K562 (cell line): ENCODE results near the gene HMCN1. TPM values are rescaled to one million over a fixed set of nuclear protein-coding genes. Genes with fewer than 3 reads are reported as not detected.

Source experiments
- ATAC-seq: fragments of 200-7000 bp; cut with Tn5 transposase; 3 replicates; pipeline ENCODE4 v1.9.1; 2020; ENCODE audit warnings: moderate library complexity
- BruUV-seq: library from RNA; stranded (reverse); fragments of 400-500 nt; replicated peaks from 2 replicates; lab custom pipeline; 2021; lab: Mats Ljungman, UMichigan
- CTCF ChIA-PET: fragments of 300-600 bp; formaldehyde crosslinking; extraction: SDS; loops from one replicate; lab custom pipeline; 2021; ENCODE audit warnings: low intra/inter-chr PET ratio; lab: Yijun Ruan, JAX
- POLR2A ChIA-PET: fragments of 300-600, 350-650 bp; sonication (Branson Sonifier 250); formaldehyde crosslinking; extraction: SDS; loops from one replicate; lab custom pipeline; 2021; ENCODE audit warnings: antibody characterized with exemption, inconsistent platforms; lab: Yijun Ruan, JAX
- DNase-seq, 4 experiments: peaks; one replicate each; pipeline versions ENCODE4 v3.0.0 to v3.0.0-alpha.2; 2011 to 2018; ENCODE audit warnings: low spot score in 3 of 4, mixed read lengths in 3 of 4; ENCODE audit errors: extremely low read depth in 1 of 4
- FAIRE-seq: peaks from 2 replicates; lab custom pipeline; 2011; peaks lifted over from hg19 to GRCh38; lab: Jason Lieb, UNC
- H2AFZ ChIP-seq: 2 replicates; pipeline ENCODE4 v1.6.0; 2011; ENCODE audit warnings: low read depth, low read length, control low read depth, inconsistent platforms
- H3K27ac ChIP-seq: fragments of 200-600 bp; 3 replicates; pipeline ENCODE4 v1.8.0; 2011; ENCODE audit warnings: low read depth, mild to moderate bottlenecking, control low read depth, inconsistent platforms, low read length, moderate library complexity, mixed read lengths; ENCODE audit errors: extremely low read depth
- H3K27me3 ChIP-seq, 2 experiments: fragments of 300-600 bp in 1 of 2; 2 replicates in 1 of 2; 3 replicates in 1 of 2; pipeline versions ENCODE4 v1.6.0 to v1.8.0; 2011; ENCODE audit warnings: inconsistent platforms in 2 of 2, low read length in 2 of 2, mild to moderate bottlenecking in 1 of 2, mixed read lengths in 1 of 2, moderate library complexity in 1 of 2; ENCODE audit not compliant: control insufficient read depth in 2 of 2, insufficient read depth in 2 of 2
- H3K36me3 ChIP-seq: fragments of 300-600 bp; 3 replicates; pipeline ENCODE4 v1.8.0; 2011; ENCODE audit warnings: mild to moderate bottlenecking, low read length, inconsistent platforms; ENCODE audit not compliant: control insufficient read depth, insufficient read depth
- H3K4me1 ChIP-seq, 2 experiments: fragments of 200-600 bp in 1 of 2; replicated peaks in 1 of 2; 2 replicates in 1 of 2; 3 replicates in 1 of 2; pipeline versions ENCODE4 v1.5.1 to v1.8.0; 2011; ENCODE audit warnings: inconsistent platforms in 2 of 2, low read length in 2 of 2, mild to moderate bottlenecking in 1 of 2, mixed read lengths in 1 of 2, moderate library complexity in 1 of 2; ENCODE audit not compliant: control insufficient read depth in 2 of 2, insufficient read depth in 2 of 2
- H3K4me2 ChIP-seq: 2 replicates; pipeline ENCODE4 v1.6.1; 2011; ENCODE audit warnings: low read length, control low read depth, inconsistent platforms, mixed read lengths; ENCODE audit not compliant: insufficient read depth
- H3K4me3 ChIP-seq: fragments of 200-600 bp; sonication (generic), shearing (Covaris generic); 2 replicates; pipeline ENCODE4 v1.5.1; 2016; ENCODE audit warnings: control low read depth, inconsistent platforms
- H3K79me2 ChIP-seq: fragments of 200-600 bp; 3 replicates; pipeline ENCODE4 v1.8.0; 2011; ENCODE audit warnings: low read length, inconsistent platforms; ENCODE audit not compliant: control insufficient read depth, insufficient read depth
- H3K9ac ChIP-seq, 2 experiments: 2 replicates each; pipeline versions ENCODE4 v1.6.0 to v1.6.1; 2011; ENCODE audit warnings: low read depth in 2 of 2, low read length in 2 of 2, control low read depth in 1 of 2, inconsistent platforms in 1 of 2, mild to moderate bottlenecking in 1 of 2, mixed read lengths in 1 of 2; ENCODE audit not compliant: insufficient read depth in 1 of 2
- H3K9me1 ChIP-seq: one replicate; pipeline ENCODE4 v1.6.0; 2011; ENCODE audit warnings: inconsistent platforms, mild to moderate bottlenecking, low read length, moderate library complexity; ENCODE audit not compliant: control insufficient read depth, insufficient read depth
- H3K9me3 ChIP-seq: replicated peaks from 2 replicates; pipeline ENCODE4 v1.5.1; 2011; ENCODE audit warnings: low read depth, low read length, inconsistent platforms; ENCODE audit not compliant: control insufficient read depth, insufficient read depth
- H4K20me1 ChIP-seq: replicated peaks from 2 replicates; pipeline ENCODE4 v1.6.1; 2011; ENCODE audit warnings: low read length, inconsistent platforms, mixed read lengths; ENCODE audit not compliant: control insufficient read depth, insufficient read depth
- GATA2 ChIP-seq: sonication (generic); formaldehyde crosslinking; IDR thresholded peaks from 2 replicates; pipeline ENCODE4 v1.4.0; 2020; ENCODE audit warnings: mild to moderate bottlenecking, missing genetic modification reagents
- MAFF ChIP-seq: IDR thresholded peaks from 2 replicates; pipeline ENCODE4 v1.6.1; 2012; ENCODE audit warnings: low read length, improper control_type of control experiment
- NFIX ChIP-seq: fragments of 250-450 bp; sonication (Bioruptor Pico); IDR thresholded peaks from 2 replicates; pipeline ENCODE4 v1.4.0; 2020; ENCODE audit warnings: low read depth, mild to moderate bottlenecking, moderate library complexity
- PHB2 ChIP-seq: fragments of 450-650 bp; IDR thresholded peaks from 2 replicates; pipeline ENCODE4 v1.6.1; 2017; ENCODE audit warnings: low read depth
- TAF1 ChIP-seq: IDR thresholded peaks from 2 replicates; pipeline ENCODE4 v1.6.1; 2011; ENCODE audit warnings: mild to moderate bottlenecking, low read length, moderate library complexity; ENCODE audit not compliant: insufficient read depth, control insufficient read depth, severe bottlenecking; ENCODE audit errors: extremely low read depth
- ZNF316 ChIP-seq: fragments of 450-650 bp; IDR thresholded peaks from 2 replicates; pipeline ENCODE4 v1.6.1; 2016
- WGBS: fragments of 100-300 bp; shearing (Covaris generic); methylation state at CpG from one replicate; pipeline ENCODE4 v1.1.6; 2016; ENCODE audit warnings: low coverage, mixed read lengths; ENCODE audit not compliant: insufficient coverage; ENCODE audit errors: missing lambda C conversion rate; 5-methylcytosine and 5-hydroxymethylcytosine counted together
- in situ Hi-C: fragments of 300-500 bp; cut with MboI; formaldehyde crosslinking; loops from 4 replicates; pipeline ENCODE4 v1.15.0; 2018; ENCODE audit warnings: inconsistent platforms, mixed read lengths
- intact Hi-C: fragments of 100-400 bp; cut with micrococcal nuclease; formaldehyde crosslinking; loops from 2 replicates; pipeline ENCODE4 v1.14.2; 2022
- polyA plus RNA-seq, 8 experiments: library from polyadenylated mRNA; depleted of rRNA in 4 of 8; stranded (reverse) in 5 of 8; unstranded in 3 of 8; fragments of >200 nt; fragmentation: Nextera tagmentation in 2 of 8; fragmentation: Illumina TruSeq in 1 of 8; extraction: Ambion mirVana in 2 of 8; extraction: Trizol in 1 of 8; gene quantifications; 2 replicates each; pipeline versions ENCODE4 v1.2.1 to v1.2.3, GENCODE V29; 2011 to 2014; ENCODE audit warnings: inconsistent platforms in 1 of 8, missing spikeins in 1 of 8
- total RNA-seq, 7 experiments: library from RNA; depleted of rRNA in 6 of 7; stranded (reverse); fragments of >200 nt in 6 of 7; fragmentation: Illumina TruSeq in 2 of 7; extraction: Trizol in 2 of 7; gene quantifications; 2 replicates each; pipeline versions ENCODE4 v1.2.1 to v1.2.3, GENCODE V29; 2011 to 2021; ENCODE audit warnings: low replicate concordance in 1 of 7
- TF ChIP-seq, protein P1 (sequence below): fragments of 450-650 bp; IDR thresholded peaks from 2 replicates; pipeline ENCODE4 v1.6.1; 2016; ENCODE audit warnings: antibody characterized with exemption
- TF ChIP-seq, protein P2 (sequence below), 3 experiments: IDR thresholded peaks in 2 of 3; conservative IDR thresholded peaks in 1 of 3; 2 replicates each; pipeline ENCODE4 v1.5.1; 2011 to 2012; ENCODE audit warnings: low read length in 3 of 3, mild to moderate bottlenecking in 3 of 3, control low read depth in 2 of 3, improper control_type of control experiment in 1 of 3, inconsistent platforms in 1 of 3, low read depth in 1 of 3, mixed read lengths in 1 of 3, moderate library complexity in 1 of 3; ENCODE audit not compliant: insufficient read depth in 2 of 3

Gene HMCN1
- total and polyA plus RNA-seq, 9 of the 15 experiments (the other 6 are each of a cell fraction or from before 2014, with no cell fraction given): 0.07 to 0.36 (median 0.21) TPM

DNA sequence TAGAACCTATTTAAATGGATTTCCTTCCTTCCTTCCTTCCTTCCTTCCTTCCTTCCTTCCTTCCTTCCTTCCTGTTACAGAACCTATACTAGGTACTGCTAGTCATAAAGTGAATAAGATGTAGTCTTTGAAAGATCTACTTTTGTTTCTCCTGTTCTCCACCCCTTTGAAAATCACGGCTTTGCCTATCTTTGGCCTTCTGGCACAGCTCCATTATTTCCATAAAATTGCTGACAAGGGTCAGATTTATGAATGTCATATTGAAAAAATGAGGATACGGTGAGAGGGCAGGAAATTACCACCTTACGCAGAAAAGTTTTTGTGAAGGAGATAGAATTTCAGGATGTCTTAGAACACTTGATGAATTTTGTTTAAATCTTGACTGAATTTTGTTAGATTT lies 18.1 kb upstream of the HMCN1 start:
- no peaks in the 10 kb centered on the region for H3K27me3 ChIP-seq
- ATAC-seq (no peak), DNase-seq (no peak), FAIRE-seq (no peak)
- H3K79me2 ChIP-seq: no peaks in the 10 kb centered on the region
- in situ Hi-C loops: no loop called here
- intact Hi-C loops: no loop called here
- CTCF ChIA-PET: no interaction called here
- no peak overlapping the region for H3K27ac ChIP-seq
- H4K20me1 ChIP-seq: no peaks in the 10 kb centered on the region
- BruUV-seq: no TSS peak
- POLR2A ChIA-PET: no interaction called here
- H3K4me2 ChIP-seq: no peak overlapping the region
- no peaks in the 10 kb centered on the region for H3K9me3 ChIP-seq
- 0 out of 2 replicates have a peak, but pooled peaks have one; percentile 20 for TF ChIP-seq MAFF
- TF ChIP-seq NFIX (CRISPR knock-in tag): no peak
- TF ChIP-seq ZNF316: 0 out of 2 replicates have a peak, but pooled peaks have one; percentile 11
- TF ChIP-seq, protein P1, sequence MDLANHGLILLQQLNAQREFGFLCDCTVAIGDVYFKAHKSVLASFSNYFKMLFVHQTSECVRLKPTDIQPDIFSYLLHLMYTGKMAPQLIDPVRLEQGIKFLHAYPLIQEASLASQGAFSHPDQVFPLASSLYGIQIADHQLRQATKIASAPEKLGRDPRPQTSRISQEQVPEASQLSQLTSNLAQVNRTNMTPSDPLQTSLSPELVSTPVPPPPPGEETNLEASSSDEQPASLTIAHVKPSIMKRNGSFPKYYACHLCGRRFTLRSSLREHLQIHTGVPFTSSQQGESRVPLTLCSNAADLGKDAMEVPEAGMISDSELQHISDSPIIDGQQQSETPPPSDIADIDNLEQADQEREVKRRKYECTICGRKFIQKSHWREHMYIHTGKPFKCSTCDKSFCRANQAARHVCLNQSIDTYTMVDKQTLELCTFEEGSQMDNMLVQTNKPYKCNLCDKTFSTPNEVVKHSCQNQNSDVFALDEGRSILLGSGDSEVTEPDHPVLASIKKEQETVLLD: no peak
- no peak overlapping the region for H2AFZ ChIP-seq
- H3K36me3 ChIP-seq: no peaks in the 10 kb centered on the region
- H3K4me1 ChIP-seq: no peaks in the 10 kb centered on the region
- no peak overlapping the region for H3K4me3 ChIP-seq
- H3K9me1 ChIP-seq: no peaks in the 10 kb centered on the region
- H3K9ac ChIP-seq: no peak overlapping the region
- 7% methylated on average over 3 of the region's 3 CpGs for WGBS

DNA sequence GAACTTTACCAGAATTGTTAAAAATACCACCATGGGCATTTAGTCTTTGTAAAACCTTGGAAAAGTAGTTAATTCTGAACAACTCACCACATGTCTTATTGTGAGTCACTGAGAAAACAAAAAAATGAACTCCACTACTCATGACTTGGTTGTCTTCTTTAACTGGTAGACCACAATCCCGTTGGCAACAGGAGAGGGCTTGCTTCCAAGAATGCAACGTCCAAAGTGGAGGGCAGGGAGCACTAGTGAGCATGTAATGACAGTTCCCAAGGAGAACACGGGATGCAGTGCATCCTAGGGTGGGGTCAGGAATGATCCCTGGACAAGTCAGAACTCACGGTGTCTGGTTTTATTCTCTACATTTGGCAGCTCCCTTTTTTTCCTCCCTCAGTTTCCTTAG lies 15.2 kb upstream of the HMCN1 start:
- 0% methylated on average over 4 of the region's 4 CpGs for whole genome bisulfite sequencing
- no peak for DNase-seq
- no peaks in the 10 kb centered on the region for H3K9me1 ChIP-seq
- H3K27me3 ChIP-seq: no peaks in the 10 kb centered on the region
- in situ Hi-C loops: no loop called here
- H3K27ac ChIP-seq: no peak overlapping the region
- H4K20me1 ChIP-seq: no peaks in the 10 kb centered on the region
- TF ChIP-seq GATA2: no peak
- TF ChIP-seq, protein P2, sequence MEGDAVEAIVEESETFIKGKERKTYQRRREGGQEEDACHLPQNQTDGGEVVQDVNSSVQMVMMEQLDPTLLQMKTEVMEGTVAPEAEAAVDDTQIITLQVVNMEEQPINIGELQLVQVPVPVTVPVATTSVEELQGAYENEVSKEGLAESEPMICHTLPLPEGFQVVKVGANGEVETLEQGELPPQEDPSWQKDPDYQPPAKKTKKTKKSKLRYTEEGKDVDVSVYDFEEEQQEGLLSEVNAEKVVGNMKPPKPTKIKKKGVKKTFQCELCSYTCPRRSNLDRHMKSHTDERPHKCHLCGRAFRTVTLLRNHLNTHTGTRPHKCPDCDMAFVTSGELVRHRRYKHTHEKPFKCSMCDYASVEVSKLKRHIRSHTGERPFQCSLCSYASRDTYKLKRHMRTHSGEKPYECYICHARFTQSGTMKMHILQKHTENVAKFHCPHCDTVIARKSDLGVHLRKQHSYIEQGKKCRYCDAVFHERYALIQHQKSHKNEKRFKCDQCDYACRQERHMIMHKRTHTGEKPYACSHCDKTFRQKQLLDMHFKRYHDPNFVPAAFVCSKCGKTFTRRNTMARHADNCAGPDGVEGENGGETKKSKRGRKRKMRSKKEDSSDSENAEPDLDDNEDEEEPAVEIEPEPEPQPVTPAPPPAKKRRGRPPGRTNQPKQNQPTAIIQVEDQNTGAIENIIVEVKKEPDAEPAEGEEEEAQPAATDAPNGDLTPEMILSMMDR (IDR thresholded peaks at IDR 0.05 in 2 of 3, conservative IDR thresholded peaks at IDR 0.05 in 1 of 3; ENCODE audit: insufficient read depth in 2 of 3, low read depth in 1 of 3, low read length in 3 of 3): 0 out of 6 replicates have a peak, but pooled peaks of 1 of the 3 experiments have one; percentile 17
- no peak for TF ChIP-seq TAF1
- TF ChIP-seq PHB2: no peak
- TF ChIP-seq, all 486 proteins: peak for 1
- Histone ChIP-seq H3K4me1 (no peaks in the 10 kb centered on the region), H3K9ac (no peak overlapping the region), H3K4me3 (no peak overlapping the region), H3K36me3 (no peaks in the 10 kb centered on the region), H3K79me2 (no peaks in the 10 kb centered on the region), H3K9me3 (no peaks in the 10 kb centered on the region), H3K4me2 (no peak overlapping the region), H2AFZ (no peak overlapping the region)
- FAIRE-seq: peak; percentile 11
- ChIA-PET CTCF (interaction anchor here (0.6 kb wide), 1 partner anchor 14 kb away, joined by 3 read pairs; no protein-coding TSS in a partner anchor), POLR2A (no interaction called here)
- no TSS peak for BruUV-seq
- intact Hi-C loops: no loop called here
- 0 out of 3 replicates have a peak, but pooled peaks have one; percentile 27 for ATAC-seq
